Limb (tissue), 2 donors: ENCODE data around the gene INPP4B.

Source experiments
- DNase-seq, 2 donors: peaks; one replicate each; pipeline ENCODE4 v3.0.0-alpha.2; 2016; ENCODE audit errors: extremely low spot score in 2 of 2

INPP4B gene

GRCh38 chr4:142352712-142353111 lies 493.4 kb downstream of the INPP4B start:
- DNase-seq, result no peak

- DNase-seq, result peak in 1 of 2 donors; percentile 49
Measured at GRCh38 chr4:142351958-142352357, 494.1 kb downstream of the INPP4B start.

- peak in 1 of 2 donors; percentile 66 for DNase-seq
Measured at GRCh38 chr4:142350871-142351270, 495.2 kb downstream of the INPP4B start.

- no peak for DNase-seq
Measured at GRCh38 chr4:142348613-142349021, 497.5 kb downstream of the INPP4B start.

GRCh38 chr4:142347241-142347640 lies 498.9 kb downstream of the INPP4B start:
- DNase-seq, result no peak

- no peak for DNase-seq
Measured at GRCh38 chr4:142345924-142346323, 500.2 kb downstream of the INPP4B start.

GRCh38 chr4:142341268-142341667 lies 504.8 kb downstream of the INPP4B start:
- DNase-seq, result no peak

- DNase-seq, result no peak
Measured at GRCh38 chr4:142339053-142339452, 507.0 kb downstream of the INPP4B start.

GRCh38 chr4:142336251-142336934 lies 509.7 kb downstream of the INPP4B start:
- no peak for DNase-seq

- DNase-seq, result no peak
Measured at GRCh38 chr4:142334931-142335330, 511.2 kb downstream of the INPP4B start.

GRCh38 chr4:142331646-142332045 lies 514.5 kb downstream of the INPP4B start:
- DNase-seq, result no peak

- DNase-seq, result no peak
Measured at GRCh38 chr4:142331132-142331531, 515.0 kb downstream of the INPP4B start.

GRCh38 chr4:142330311-142330710 lies 515.8 kb downstream of the INPP4B start:
- no peak for DNase-seq

GRCh38 chr4:142329313-142329712 lies 516.8 kb downstream of the INPP4B start:
- DNase-seq, result no peak

- no peak for DNase-seq
Measured at GRCh38 chr4:142326181-142326580, 519.9 kb downstream of the INPP4B start.

GRCh38 chr4:142324572-142324971 lies 521.5 kb downstream of the INPP4B start:
- no peak for DNase-seq

GRCh38 chr4:142322996-142323395 lies 523.1 kb downstream of the INPP4B start:
- no peak for DNase-seq

GRCh38 chr4:142318280-142318679 lies 527.8 kb downstream of the INPP4B start:
- no peak for DNase-seq

GRCh38 chr4:142316913-142317312 lies 529.2 kb downstream of the INPP4B start:
- DNase-seq, result no peak

GRCh38 chr4:142316025-142316424 lies 530.1 kb downstream of the INPP4B start:
- DNase-seq, result no peak

GRCh38 chr4:142314686-142315085 lies 531.4 kb downstream of the INPP4B start:
- DNase-seq, result no peak

GRCh38 chr4:142314247-142314646 lies 531.9 kb downstream of the INPP4B start:
- no peak for DNase-seq

- no peak for DNase-seq
Measured at GRCh38 chr4:142312391-142312790, 533.7 kb downstream of the INPP4B start.

GRCh38 chr4:142311916-142312315 lies 534.2 kb downstream of the INPP4B start:
- no peak for DNase-seq
